ENCODE results near the gene CSF3R.

GRCh38 chr1:36522021-36522420, 39.3 kb upstream of the CSF3R start:
- TF ChIP-seq POLR2AphosphoS5 (IDR thresholded peaks at IDR 0.05; ENCODE audit: borderline replicate concordance, low read depth, low read length) (no peak), EZH2 (IDR thresholded peaks at IDR 0.05) (no peak), FOXP2 (optimal IDR thresholded peaks at IDR 0.05; ENCODE audit: control extremely low read depth, extremely low read length, insufficient read depth) (no peak)
